GM12865 (cell line): ENCODE data around the gene CNTN5.
"Not testable (repeated sequence)": the region's sequence is repeated elsewhere in the genome, so short reads cannot be mapped to it uniquely, and the experiment has no call there.

Experiments
- DNase-seq: peaks from one replicate; pipeline ENCODE4 v3.0.0; 2010; ENCODE audit warnings: low read depth
- H3K4me3 ChIP-seq: 2 replicates; pipeline ENCODE4 v1.5.1; 2011; ENCODE audit warnings: mild to moderate bottlenecking, low read depth, low read length, control low read depth
- TF ChIP-seq, protein P1 (sequence below): IDR thresholded peaks from 2 replicates; pipeline ENCODE4 v1.5.1; 2011; ENCODE audit warnings: low read length, control low read depth, low read depth, inconsistent platforms; ENCODE audit not compliant: insufficient read depth; ENCODE audit errors: missing control alignments

CNTN5 gene

DNA sequence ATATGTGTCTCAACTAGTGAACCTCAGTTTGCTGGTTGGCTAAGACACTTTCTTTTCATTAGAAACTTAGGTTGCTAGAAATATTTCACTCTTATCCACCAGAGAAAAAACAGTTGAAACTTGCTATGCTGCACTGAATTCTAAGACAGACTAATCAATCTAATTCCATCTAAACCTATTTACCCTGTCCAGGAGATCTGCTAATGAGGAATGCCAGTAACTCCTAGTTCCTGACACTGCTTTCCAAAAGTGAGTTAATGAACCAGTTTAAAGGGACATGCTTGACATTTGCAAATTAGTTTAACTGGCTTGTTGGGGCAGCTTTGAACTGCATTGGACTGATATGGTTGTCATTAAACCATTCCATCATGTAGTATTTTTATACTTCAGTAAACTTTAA lies 258.5 kb downstream of the CNTN5 start:
- H3K4me3 ChIP-seq, result no peak overlapping the region
- DNase-seq, result no peak
- TF ChIP-seq, protein P1, sequence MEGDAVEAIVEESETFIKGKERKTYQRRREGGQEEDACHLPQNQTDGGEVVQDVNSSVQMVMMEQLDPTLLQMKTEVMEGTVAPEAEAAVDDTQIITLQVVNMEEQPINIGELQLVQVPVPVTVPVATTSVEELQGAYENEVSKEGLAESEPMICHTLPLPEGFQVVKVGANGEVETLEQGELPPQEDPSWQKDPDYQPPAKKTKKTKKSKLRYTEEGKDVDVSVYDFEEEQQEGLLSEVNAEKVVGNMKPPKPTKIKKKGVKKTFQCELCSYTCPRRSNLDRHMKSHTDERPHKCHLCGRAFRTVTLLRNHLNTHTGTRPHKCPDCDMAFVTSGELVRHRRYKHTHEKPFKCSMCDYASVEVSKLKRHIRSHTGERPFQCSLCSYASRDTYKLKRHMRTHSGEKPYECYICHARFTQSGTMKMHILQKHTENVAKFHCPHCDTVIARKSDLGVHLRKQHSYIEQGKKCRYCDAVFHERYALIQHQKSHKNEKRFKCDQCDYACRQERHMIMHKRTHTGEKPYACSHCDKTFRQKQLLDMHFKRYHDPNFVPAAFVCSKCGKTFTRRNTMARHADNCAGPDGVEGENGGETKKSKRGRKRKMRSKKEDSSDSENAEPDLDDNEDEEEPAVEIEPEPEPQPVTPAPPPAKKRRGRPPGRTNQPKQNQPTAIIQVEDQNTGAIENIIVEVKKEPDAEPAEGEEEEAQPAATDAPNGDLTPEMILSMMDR, result no peak

- no peak for DNase-seq
- TF ChIP-seq, protein P1, result no peak
- H3K4me3 ChIP-seq, result no peak overlapping the region
Measured at GRCh38 chr11:99281331-99281730, 260.6 kb downstream of the CNTN5 start.

DNA sequence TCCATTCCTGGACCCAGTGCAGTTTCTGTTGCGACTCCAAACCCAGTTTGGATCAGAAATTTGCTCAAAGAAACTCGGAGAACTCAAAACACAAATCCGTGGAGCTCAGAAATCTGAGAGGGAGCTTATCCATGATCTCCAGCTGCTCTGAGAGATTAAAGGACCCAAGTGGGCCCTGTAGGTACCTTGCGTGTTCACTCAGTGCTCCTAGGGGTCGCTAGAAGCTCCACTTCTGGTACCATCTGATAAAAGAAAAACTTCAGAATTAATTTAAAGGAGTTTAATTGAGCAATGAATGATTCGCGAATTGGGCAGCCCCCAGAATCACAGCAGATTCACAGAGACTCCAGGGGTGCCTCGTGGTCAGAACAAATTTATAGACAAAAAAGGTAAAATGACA lies 277.2 kb downstream of the CNTN5 start:
- not testable (repeated sequence) for H3K4me3 ChIP-seq, DNase-seq

DNA sequence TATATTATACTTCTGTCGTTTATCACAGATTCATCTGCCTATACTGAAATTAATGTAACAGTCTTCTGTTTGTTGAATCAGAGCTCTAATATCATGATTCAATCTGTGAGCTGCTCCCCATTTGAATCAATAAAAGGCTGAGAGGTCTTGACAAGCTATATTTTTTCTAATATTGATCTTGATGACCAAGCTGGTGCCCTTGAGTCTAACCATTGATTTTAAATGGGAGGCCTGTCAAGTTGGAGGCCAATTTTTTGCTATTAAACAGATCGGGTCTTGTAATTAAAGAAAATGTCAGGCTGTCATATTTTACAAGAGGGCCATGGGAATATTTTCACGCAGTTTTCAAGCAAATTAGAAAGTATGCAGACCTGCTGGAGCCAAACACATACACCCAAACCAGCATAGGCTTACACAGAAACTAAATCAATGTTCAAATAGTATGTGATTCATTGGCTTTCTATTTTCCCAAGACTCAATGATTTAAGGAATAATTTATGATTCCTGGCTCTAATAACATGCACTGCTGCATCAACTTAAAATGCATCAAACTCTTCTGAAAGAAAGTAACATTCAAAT lies 286.9 kb downstream of the CNTN5 start:
- TF ChIP-seq, protein P1, result no peak
- DNase-seq, result no peak
- H3K4me3 ChIP-seq, result no peak overlapping the region

DNA sequence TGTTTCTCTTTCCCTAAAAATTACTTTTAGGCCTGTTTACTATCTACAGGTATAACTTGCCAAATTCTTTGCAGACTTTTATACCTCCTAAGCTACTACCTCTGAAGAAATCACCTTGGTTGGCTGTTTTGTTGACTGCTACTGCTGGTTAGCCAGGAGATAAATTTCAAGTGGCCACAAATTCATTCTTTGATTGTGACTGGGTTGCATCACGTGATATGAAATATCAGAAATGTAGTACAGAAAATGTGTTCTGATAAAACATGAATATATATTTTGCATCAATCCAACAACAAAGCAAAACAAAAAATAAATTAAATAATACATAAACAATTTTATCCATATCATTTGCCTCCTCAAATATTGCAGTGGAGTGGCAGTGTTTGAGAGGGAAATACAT lies 291.1 kb downstream of the CNTN5 start:
- no peak overlapping the region for H3K4me3 ChIP-seq
- TF ChIP-seq, protein P1, result no peak
- no peak for DNase-seq

DNA sequence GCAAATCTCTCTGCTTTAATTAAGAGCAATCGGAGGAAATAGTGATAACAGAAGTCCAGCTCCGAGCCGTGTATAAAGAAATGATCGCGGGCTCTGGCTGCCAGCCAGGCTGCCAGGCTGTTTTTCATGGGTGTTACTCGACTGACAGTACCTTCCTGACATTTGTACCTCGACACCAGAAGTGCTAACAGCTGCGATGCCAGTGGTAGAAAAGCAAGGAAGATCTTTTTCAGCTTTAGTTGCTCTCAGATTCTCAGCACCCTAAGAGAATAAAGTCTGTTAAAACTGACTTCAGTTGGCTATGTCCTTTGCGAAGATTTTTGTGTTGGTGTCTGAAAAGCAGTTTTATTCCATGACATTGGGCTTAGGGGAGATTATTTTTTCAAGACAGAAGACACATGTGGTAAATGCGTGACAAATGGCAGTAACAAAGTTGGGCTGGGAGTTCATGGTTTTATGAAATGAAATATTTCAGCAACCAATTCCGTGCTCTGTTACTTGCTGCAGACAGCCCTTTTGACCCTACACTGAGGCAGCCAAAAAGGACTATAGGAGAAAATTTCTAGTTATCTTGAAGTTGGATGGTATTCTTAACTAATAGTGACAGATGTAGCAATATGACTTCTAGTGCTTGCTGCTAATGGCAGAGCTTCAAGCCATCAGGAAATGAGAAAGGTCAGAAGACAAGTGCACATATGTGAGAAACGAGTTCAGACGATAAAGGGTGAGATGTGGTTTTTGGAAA lies 296.2 kb downstream of the CNTN5 start:
- H3K4me3 ChIP-seq, result no peak overlapping the region

GRCh38 chr11:99320769-99321290 lies 300.1 kb downstream of the CNTN5 start:
- TF ChIP-seq, protein P1, result no peak
- no peak overlapping the region for H3K4me3 ChIP-seq
- no peak for DNase-seq

More for the DNA sequence above, 296.2 kb downstream of the CNTN5 start:
- no peak for DNase-seq
- TF ChIP-seq, protein P1, result no peak
